PC-3 (cell line): ENCODE data around the gene SF3B2. TPM values are rescaled to one million over a fixed set of nuclear protein-coding genes. Genes with fewer than 3 reads are reported as not detected.

Experiments
- ATAC-seq: fragments of 200-7000 bp; cut with Tn5 transposase; 2 replicates; pipeline ENCODE4 v1.9.1; 2020; ENCODE audit warnings: mild to moderate bottlenecking, moderate library complexity
- BruUV-seq: library from RNA; stranded (reverse); fragments of 400-500 nt; replicated peaks from 2 replicates; lab custom pipeline; 2021; lab: Mats Ljungman, UMichigan
- CTCF ChIA-PET: fragments of 300-600 bp; sonication (Branson Sonifier 250); formaldehyde crosslinking; loops from one replicate; lab custom pipeline; 2022; ENCODE audit warnings: antibody characterized with exemption; lab: Charles Lee
- POLR2A ChIA-PET: fragments of 300-600 bp; sonication (Branson Sonifier 250); formaldehyde crosslinking; loops from one replicate; lab custom pipeline; 2022; ENCODE audit warnings: antibody characterized with exemption; ENCODE audit not compliant: unreplicated experiment; lab: Charles Lee
- DNase-seq: peaks from one replicate; pipeline ENCODE4 v3.0.0-alpha.2; 2015
- H2AFZ ChIP-seq: fragments of 300-600 bp; sonication (generic); 2 replicates; pipeline ENCODE4 v1.6.0; 2016; ENCODE audit warnings: antibody characterized with exemption, low read length
- H3F3A ChIP-seq: fragments of 300-600 bp; sonication (generic); one replicate; pipeline ENCODE4 v1.6.0; 2017; ENCODE audit warnings: antibody characterized with exemption, low read length, control low read depth, mild to moderate bottlenecking; ENCODE audit not compliant: unreplicated experiment
- H3K27ac ChIP-seq: fragments of 300-600 bp; sonication (generic); 2 replicates; pipeline ENCODE4 v1.5.1; 2016; ENCODE audit warnings: mild to moderate bottlenecking, low read length
- H3K27me3 ChIP-seq: fragments of 300-600 bp; sonication (generic); 2 replicates; pipeline ENCODE4 v1.6.1; 2016; ENCODE audit warnings: low read length, mixed read lengths
- H3K36me3 ChIP-seq: fragments of 300-600 bp; sonication (generic); 2 replicates; pipeline ENCODE4 v1.6.1; 2016; ENCODE audit warnings: low read depth, mixed run types, low read length, mixed read lengths
- H3K4me1 ChIP-seq: fragments of 300-600 bp; sonication (generic); 2 replicates; pipeline ENCODE4 v1.5.1; 2016; ENCODE audit warnings: low read length; ENCODE audit not compliant: insufficient read depth
- H3K4me2 ChIP-seq: fragments of 300-600 bp; sonication (generic); 2 replicates; pipeline ENCODE4 v1.6.0; 2016; ENCODE audit warnings: low read length
- H3K4me3 ChIP-seq: fragments of 300-600 bp; sonication (generic); 2 replicates; pipeline ENCODE4 v1.5.1; 2016; ENCODE audit warnings: mild to moderate bottlenecking, low read length, mixed read lengths
- H3K79me2 ChIP-seq: fragments of 300-600 bp; sonication (generic); 2 replicates; pipeline ENCODE4 v1.6.1; 2017; ENCODE audit warnings: low read length, mixed read lengths
- H3K9ac ChIP-seq: fragments of 300-600 bp; sonication (generic); 2 replicates; pipeline ENCODE4 v1.6.0; 2016; ENCODE audit warnings: mild to moderate bottlenecking, low read length
- H3K9me2 ChIP-seq: fragments of 300-600 bp; sonication (generic); replicated peaks from 2 replicates; pipeline ENCODE4 v1.6.1; 2016; ENCODE audit warnings: mixed run types, low read length, mixed read lengths
- H3K9me3 ChIP-seq: fragments of 300-600 bp; sonication (generic); 2 replicates; pipeline ENCODE4 v1.6.1; 2016; ENCODE audit warnings: low read length, mixed read lengths
- H4K20me1 ChIP-seq: fragments of 300-600 bp; sonication (generic); 2 replicates; pipeline ENCODE4 v1.6.1; 2016; ENCODE audit warnings: low read length, mixed read lengths
- EZH2 ChIP-seq: fragments of 300-600 bp; sonication (generic); IDR thresholded peaks from one replicate; pipeline ENCODE4 v1.6.1; 2017; ENCODE audit warnings: antibody characterized with exemption, mild to moderate bottlenecking, low read length; ENCODE audit not compliant: unreplicated experiment
- EZH2phosphoT487 ChIP-seq: fragments of 300-600 bp; sonication (generic); IDR thresholded peaks from 2 replicates; pipeline ENCODE4 v1.6.1; 2018; ENCODE audit warnings: mild to moderate bottlenecking, antibody characterized with exemption, low read length, borderline replicate concordance
- intact Hi-C: fragments of 100-400 bp; cut with micrococcal nuclease; formaldehyde crosslinking; loops from 2 replicates; pipeline ENCODE4 v1.9.0; 2023
- total RNA-seq: library from RNA; depleted of rRNA; stranded (reverse); fragments of >200 nt; gene quantifications from 2 replicates; pipeline ENCODE4 v1.2.3, GENCODE V29; 2014
- TF ChIP-seq, protein P1 (sequence below): fragments of 300-600 bp; sonication (generic); conservative IDR thresholded peaks from 2 replicates; pipeline ENCODE4 v1.5.1; 2017; ENCODE audit warnings: antibody characterized with exemption, low read depth, mild to moderate bottlenecking, low read length

The SF3B2 gene
- total RNA-seq, 1 experiment from 2014 or later = 241 TPM

DNA sequence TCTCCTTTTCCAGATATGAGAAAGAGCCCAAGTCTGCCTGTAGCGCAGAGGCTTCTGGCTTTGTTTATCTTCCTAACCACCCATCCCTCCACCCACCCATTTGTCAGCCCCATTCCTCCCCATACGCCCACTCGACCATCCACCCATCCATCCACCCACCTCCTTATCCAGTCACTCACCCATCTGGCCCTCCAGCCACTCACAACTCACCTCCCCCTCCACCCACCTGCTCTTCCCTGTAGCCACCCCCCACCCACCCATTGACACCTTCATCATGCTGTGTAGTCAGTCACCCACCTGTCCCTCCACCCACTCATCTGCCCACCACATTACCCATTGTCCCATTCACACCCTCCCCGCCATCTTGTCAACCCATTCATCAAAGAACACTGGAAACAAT lies 34.8 kb upstream of the SF3B2 start:
- TF ChIP-seq, protein P1, sequence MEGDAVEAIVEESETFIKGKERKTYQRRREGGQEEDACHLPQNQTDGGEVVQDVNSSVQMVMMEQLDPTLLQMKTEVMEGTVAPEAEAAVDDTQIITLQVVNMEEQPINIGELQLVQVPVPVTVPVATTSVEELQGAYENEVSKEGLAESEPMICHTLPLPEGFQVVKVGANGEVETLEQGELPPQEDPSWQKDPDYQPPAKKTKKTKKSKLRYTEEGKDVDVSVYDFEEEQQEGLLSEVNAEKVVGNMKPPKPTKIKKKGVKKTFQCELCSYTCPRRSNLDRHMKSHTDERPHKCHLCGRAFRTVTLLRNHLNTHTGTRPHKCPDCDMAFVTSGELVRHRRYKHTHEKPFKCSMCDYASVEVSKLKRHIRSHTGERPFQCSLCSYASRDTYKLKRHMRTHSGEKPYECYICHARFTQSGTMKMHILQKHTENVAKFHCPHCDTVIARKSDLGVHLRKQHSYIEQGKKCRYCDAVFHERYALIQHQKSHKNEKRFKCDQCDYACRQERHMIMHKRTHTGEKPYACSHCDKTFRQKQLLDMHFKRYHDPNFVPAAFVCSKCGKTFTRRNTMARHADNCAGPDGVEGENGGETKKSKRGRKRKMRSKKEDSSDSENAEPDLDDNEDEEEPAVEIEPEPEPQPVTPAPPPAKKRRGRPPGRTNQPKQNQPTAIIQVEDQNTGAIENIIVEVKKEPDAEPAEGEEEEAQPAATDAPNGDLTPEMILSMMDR = no peak
- TF ChIP-seq EZH2phosphoT487 (no peak), EZH2 (no peak)
- Histone ChIP-seq H3K27ac (no peak overlapping the region), H3F3A (no peaks in the 10 kb centered on the region), H3K9ac (no peak overlapping the region), H3K27me3 (no peaks in the 10 kb centered on the region), H3K4me3 (no peak overlapping the region), H3K9me2 (no peaks in the 10 kb centered on the region), H3K4me2 (no peak overlapping the region), H2AFZ (no peak overlapping the region), H3K36me3 (no peaks in the 10 kb centered on the region), H3K79me2 (no peaks in the 10 kb centered on the region), H4K20me1 (no peaks in the 10 kb centered on the region), H3K4me1 (peaks cover 45% of the 10 kb centered on the region), H3K9me3 (no peaks in the 10 kb centered on the region)
- ChIA-PET POLR2A (no interaction called here), CTCF (interaction anchor here (0.6 kb wide), 1 partner anchor 28 kb away, joined by 4 read pairs; no protein-coding TSS in a partner anchor)
- intact Hi-C loops = no loop called here
- DNase-seq (no peak), ATAC-seq (no peak)
- BruUV-seq = no TSS peak

DNA sequence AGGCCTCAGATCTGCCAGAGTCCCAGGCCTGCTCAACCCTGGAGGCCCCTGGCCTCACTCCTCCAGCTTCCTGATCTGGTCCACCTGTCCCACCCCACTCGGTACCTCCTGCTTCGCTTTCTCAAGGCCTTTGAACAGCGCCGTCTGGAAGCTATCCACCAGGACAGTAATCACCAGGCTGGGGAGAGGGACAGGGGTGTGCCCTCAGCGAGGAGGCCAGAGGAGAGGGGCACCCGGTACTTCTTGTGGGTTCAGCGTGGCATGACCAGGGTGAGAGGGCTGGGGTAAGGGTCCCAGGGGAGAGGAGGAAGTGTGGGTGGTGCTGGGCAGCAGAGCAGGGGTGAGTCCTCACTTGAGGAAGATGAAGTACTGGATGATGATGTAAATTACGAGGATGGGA lies 32.0 kb upstream of the SF3B2 start:
- Histone ChIP-seq H3K4me1 (peaks cover 35% of the 10 kb centered on the region), H3K9ac (no peak overlapping the region), H3K36me3 (no peaks in the 10 kb centered on the region), H3K27ac (no peak overlapping the region), H3K4me2 (0 out of 2 replicates have a peak overlapping the region, but pooled peaks have one; percentile 5), H3K27me3 (no peaks in the 10 kb centered on the region), H3K4me3 (no peak overlapping the region), H2AFZ (no peak overlapping the region), H3K9me3 (no peaks in the 10 kb centered on the region), H3F3A (no peaks in the 10 kb centered on the region), H3K9me2 (no peaks in the 10 kb centered on the region), H4K20me1 (no peaks in the 10 kb centered on the region), H3K79me2 (no peaks in the 10 kb centered on the region)
- BruUV-seq = no TSS peak
- intact Hi-C loops = no loop called here
- ChIA-PET CTCF (no interaction called here), POLR2A (no interaction called here)
- TF ChIP-seq, protein P1 = no peak
- TF ChIP-seq EZH2 (no peak), EZH2phosphoT487 (no peak)
- no peak for ATAC-seq
- no peak for DNase-seq

DNA sequence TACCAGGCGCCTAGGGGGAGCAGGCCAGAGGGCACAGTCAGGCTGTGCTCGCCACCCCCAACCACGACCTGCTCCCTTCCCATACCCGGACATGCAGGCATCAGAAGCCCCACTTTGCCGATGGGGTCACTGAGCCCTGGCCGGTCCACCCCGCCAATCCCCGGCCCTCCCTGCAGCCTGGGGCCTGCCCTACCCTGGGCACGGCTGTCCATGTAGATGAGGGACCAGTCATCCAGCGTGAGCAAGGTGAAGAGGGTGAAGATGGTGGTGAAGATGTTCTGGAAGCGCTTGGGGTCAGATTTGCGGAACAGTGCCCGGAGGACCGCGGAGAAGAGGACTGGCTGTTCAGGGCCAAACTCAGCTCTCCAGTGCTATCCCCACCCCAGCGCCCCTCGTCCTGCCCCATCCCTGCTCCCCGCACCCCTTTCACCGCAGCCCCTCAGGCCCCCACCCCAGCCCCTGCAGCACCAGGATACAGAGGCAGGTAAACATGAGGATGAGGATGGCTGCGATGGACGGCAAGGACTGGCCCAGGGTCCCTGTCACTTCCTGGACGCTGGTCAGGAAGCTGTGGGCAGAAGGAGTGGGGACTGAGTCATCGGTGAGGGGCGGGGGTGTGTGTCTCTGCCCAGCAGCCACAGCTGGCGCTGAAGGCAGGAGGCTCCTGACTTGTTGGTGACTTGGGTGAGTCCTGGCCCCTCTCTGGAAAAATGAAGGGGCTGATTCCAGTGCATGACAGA lies 31.4 kb upstream of the SF3B2 start:
- H3K27ac ChIP-seq = no peak overlapping the region
- H3K9me2 ChIP-seq = no peaks in the 10 kb centered on the region
- BruUV-seq = no TSS peak
- no peaks in the 10 kb centered on the region for H3F3A ChIP-seq
- no peaks in the 10 kb centered on the region for H3K79me2 ChIP-seq
- H3K9me3 ChIP-seq = no peaks in the 10 kb centered on the region
- peak; percentile 93 for DNase-seq
- H3K4me1 ChIP-seq = peaks cover 29% of the 10 kb centered on the region
- H4K20me1 ChIP-seq = no peaks in the 10 kb centered on the region
- ChIA-PET CTCF (interaction anchor here (0.5 to 0.9 kb wide), 3 partner anchors 24 to 627 kb away, joined by 3 to 8 read pairs (median 4); no protein-coding TSS in a partner anchor), POLR2A (interaction anchor here (0.7 kb wide), 1 partner anchor 103 kb away, joined by 3 read pairs; no protein-coding TSS in a partner anchor)
- H3K36me3 ChIP-seq = no peaks in the 10 kb centered on the region
- peak overlapping the region; percentile 65 for H3K4me2 ChIP-seq
- TF ChIP-seq EZH2phosphoT487 (no peak), EZH2 (no peak)
- TF ChIP-seq, protein P1 = no peak
- peak; percentile 93 for ATAC-seq
- no peak overlapping the region for H2AFZ ChIP-seq
- no peak overlapping the region for H3K9ac ChIP-seq
- intact Hi-C loops = no loop called here
- no peak overlapping the region; the same call in 1 of the 2 replicates for H3K4me3 ChIP-seq
- H3K27me3 ChIP-seq = no peaks in the 10 kb centered on the region
